Activated CD4-positive, alpha-beta T cell treated with anti-CD3 and anti-CD28 coated beads, Interleukin-2, amount 10 ng/mL, durations not matched to agents 7 days and 5 days (primary cell): ENCODE data around the gene AHSP. TPM values are rescaled to one million over a fixed set of nuclear protein-coding genes. Genes with fewer than 3 reads are reported as not detected.
"Not testable (repeated sequence)": the region's sequence is repeated elsewhere in the genome, so short reads cannot be mapped to it uniquely, and the experiment has no call there.

ENCODE experiments used
- CTCF ChIA-PET: fragments of 350-600 bp; sonication (Branson Sonifier 250); formaldehyde crosslinking; loops from one replicate; lab custom pipeline; 2021; ENCODE audit warnings: antibody characterized with exemption; lab: Charles Lee
- POLR2A ChIA-PET: fragments of 350-600 bp; sonication (Branson Sonifier 250); formaldehyde crosslinking; loops from one replicate; lab custom pipeline; 2021; ENCODE audit warnings: antibody characterized with exemption; lab: Charles Lee
- DNase-seq: peaks from one replicate; pipeline ENCODE4 v3.0.0-alpha.2; 2020
- H3K27ac Mint-ChIP-seq: one replicate; pipeline ENCODE4 v1.8.0; 2021; ENCODE audit warnings: mild to moderate bottlenecking, moderate library complexity, mixed read lengths
- H3K27me3 Mint-ChIP-seq: one replicate; pipeline ENCODE4 v1.8.0; 2021; ENCODE audit warnings: mixed read lengths
- H3K36me3 Mint-ChIP-seq: one replicate; pipeline ENCODE4 v1.8.0; 2021; ENCODE audit warnings: low read depth, mixed read lengths
- H3K4me1 Mint-ChIP-seq: one replicate; pipeline ENCODE4 v1.8.0; 2021; ENCODE audit warnings: mixed read lengths
- H3K4me3 Mint-ChIP-seq: one replicate; pipeline ENCODE4 v1.8.0; 2021; ENCODE audit warnings: mild to moderate bottlenecking, moderate library complexity, mixed read lengths
- H3K9me3 Mint-ChIP-seq: one replicate; pipeline ENCODE4 v1.8.0; 2021; ENCODE audit warnings: mixed read lengths
- total RNA-seq, 2 experiments: library from RNA; stranded (reverse); gene quantifications; one replicate each; pipeline ENCODE4 v1.2.3, GENCODE V29; 2021

The AHSP gene
- not detected for total RNA-seq

GRCh38 chr16:31527734-31528274, at the start of gene AHSP:
AHSP (plus strand) TSS chr16:31527900; CDS start chr16:31528140, 240 bp downstream.
- DNase-seq: no peak
- Mint-ChIP-seq H3K36me3 (no peaks in the 10 kb centered on the region), H3K9me3 (no peaks in the 10 kb centered on the region), H3K4me3 (no peak within 1 kb of the TSS), H3K27ac (no peak within 1 kb of the TSS), H3K27me3 (peaks cover 24% of the 10 kb centered on the region), H3K4me1 (no peaks in the 10 kb centered on the region)
- ChIA-PET CTCF (no interaction called here), POLR2A (no interaction called here)

- ChIA-PET CTCF (interaction anchor here (0.7 to 4.4 kb wide), 3 partner anchors 9 to 673 kb away, joined by 3 to 33 read pairs (median 4); partner anchors contain the start of gene ARMC5), POLR2A (interaction anchor here (0.6 kb wide), 1 partner anchor 7 kb away, joined by 3 read pairs; no protein-coding TSS in a partner anchor)
- no peak overlapping the region for H3K27ac Mint-ChIP-seq
These were observed 48.7 kb upstream of the AHSP start for GRCh38 chr16:31478956-31479355.

GRCh38 chr16:31479751-31480150, 47.9 kb upstream of the AHSP start:
- no peak overlapping the region for H3K27ac Mint-ChIP-seq
- no peaks in the 10 kb centered on the region for H3K36me3 Mint-ChIP-seq
- POLR2A ChIA-PET: no interaction called here

More at GRCh38 chr16:31478956-31479355, 48.7 kb upstream of the AHSP start:
- no peaks in the 10 kb centered on the region for H3K36me3 Mint-ChIP-seq
- DNase-seq: no peak
- no peak overlapping the region for H3K4me3 Mint-ChIP-seq
- H3K27me3 Mint-ChIP-seq: peaks cover 35% of the 10 kb centered on the region
- H3K9me3 Mint-ChIP-seq: no peaks in the 10 kb centered on the region
- peaks cover 19% of the 10 kb centered on the region for H3K4me1 Mint-ChIP-seq

GRCh38 chr16:31480851-31481536, 46.7 kb upstream of the AHSP start:
- ChIA-PET CTCF (interaction anchor here (0.6 kb wide), 1 partner anchor 36 kb away, joined by 3 read pairs; no protein-coding TSS in a partner anchor), POLR2A (no interaction called here)
- H3K4me3 Mint-ChIP-seq: no peak overlapping the region
- H3K27ac Mint-ChIP-seq: no peak overlapping the region
- DNase-seq: no peak
- no peaks in the 10 kb centered on the region for H3K9me3 Mint-ChIP-seq
- H3K36me3 Mint-ChIP-seq: no peaks in the 10 kb centered on the region
- peaks cover 28% of the 10 kb centered on the region for H3K27me3 Mint-ChIP-seq
- peaks cover 18% of the 10 kb centered on the region for H3K4me1 Mint-ChIP-seq

More at GRCh38 chr16:31479751-31480150, 47.9 kb upstream of the AHSP start:
- CTCF ChIA-PET: interaction anchor here (0.6 to 4.4 kb wide), 3 partner anchors 9 to 20 kb away, joined by 3 to 33 read pairs (median 4); partner anchors contain the start of gene ARMC5
- Mint-ChIP-seq H3K9me3 (no peaks in the 10 kb centered on the region), H3K27me3 (peaks cover 29% of the 10 kb centered on the region), H3K4me1 (peaks cover 19% of the 10 kb centered on the region), H3K4me3 (no peak overlapping the region)
- no peak for DNase-seq

- POLR2A ChIA-PET: no interaction called here
- H3K27me3 Mint-ChIP-seq: peaks cover 20% of the 10 kb centered on the region
- no peak for DNase-seq
- CTCF ChIA-PET: interaction anchor here (0.9 kb wide), 1 partner anchor 22 kb away, joined by 3 read pairs; no protein-coding TSS in a partner anchor
- no peaks in the 10 kb centered on the region for H3K9me3 Mint-ChIP-seq
- H3K27ac Mint-ChIP-seq: no peak within 1 kb of the TSS
- peaks cover 7% of the 10 kb centered on the region for H3K4me1 Mint-ChIP-seq
- no peaks in the 10 kb centered on the region for H3K36me3 Mint-ChIP-seq
- H3K4me3 Mint-ChIP-seq: no peak within 1 kb of the TSS
These were observed 44.6 kb upstream of the AHSP start, which contains the start of gene SLC5A2 for GRCh38 chr16:31483081-31483480. SLC5A2 (plus strand) TSS chr16:31483123; CDS start chr16:31483137, 14 bp downstream.

- POLR2A ChIA-PET: not testable (repeated sequence)
These were observed 43.7 kb upstream of the AHSP start for GRCh38 chr16:31484048-31484447.

GRCh38 chr16:31484491-31485171, 43.1 kb upstream of the AHSP start:
- no peak for DNase-seq
- Mint-ChIP-seq H3K36me3 (no peaks in the 10 kb centered on the region), H3K4me3 (no peak overlapping the region), H3K27me3 (peaks cover 18% of the 10 kb centered on the region), H3K9me3 (no peaks in the 10 kb centered on the region), H3K4me1 (peaks cover 6% of the 10 kb centered on the region), H3K27ac (no peak overlapping the region)
- CTCF ChIA-PET: no interaction called here
- POLR2A ChIA-PET: no interaction called here

More at GRCh38 chr16:31484048-31484447, 43.7 kb upstream of the AHSP start:
- H3K36me3 Mint-ChIP-seq, H3K4me3 Mint-ChIP-seq, H3K4me1 Mint-ChIP-seq, DNase-seq, H3K9me3 Mint-ChIP-seq, H3K27ac Mint-ChIP-seq: not testable (repeated sequence)
- CTCF ChIA-PET: interaction anchor here (0.9 kb wide), 1 partner anchor 9 kb away, joined by 3 read pairs; no protein-coding TSS in a partner anchor
- H3K27me3 Mint-ChIP-seq: peaks cover 19% of the 10 kb centered on the region

- Mint-ChIP-seq H3K4me3 (no peak overlapping the region), H3K27me3 (peaks cover 14% of the 10 kb centered on the region), H3K36me3 (peaks cover under 1% of the 10 kb centered on the region), H3K4me1 (peaks cover 6% of the 10 kb centered on the region), H3K27ac (no peak overlapping the region), H3K9me3 (no peaks in the 10 kb centered on the region)
- ChIA-PET POLR2A (no interaction called here), CTCF (interaction anchor here (2.1 kb wide), 1 partner anchor 8 kb away, joined by 6 read pairs; no protein-coding TSS in a partner anchor)
- no peak for DNase-seq
These were observed 42.1 kb upstream of the AHSP start for GRCh38 chr16:31485571-31485970.

- DNase-seq: no peak
- Mint-ChIP-seq H3K27ac (no peak overlapping the region), H3K27me3 (peaks cover 10% of the 10 kb centered on the region), H3K4me1 (peaks cover 6% of the 10 kb centered on the region), H3K9me3 (no peaks in the 10 kb centered on the region), H3K36me3 (peaks cover 2% of the 10 kb centered on the region), H3K4me3 (no peak overlapping the region)
- ChIA-PET CTCF (interaction anchor here (2.1 kb wide), 1 partner anchor 9 kb away, joined by 6 read pairs; no protein-coding TSS in a partner anchor), POLR2A (interaction anchor here (0.6 kb wide), 1 partner anchor 7 kb away, joined by 3 read pairs; no protein-coding TSS in a partner anchor)
These were observed 41.7 kb upstream of the AHSP start for GRCh38 chr16:31486045-31486444.

GRCh38 chr16:31487071-31487719, 40.5 kb upstream of the AHSP start:
- Mint-ChIP-seq H3K36me3 (peaks cover 2% of the 10 kb centered on the region), H3K4me1 (peaks cover 6% of the 10 kb centered on the region), H3K4me3 (peak overlapping the region; percentile 84), H3K27ac (peak overlapping the region; percentile 80), H3K9me3 (no peaks in the 10 kb centered on the region), H3K27me3 (peaks cover 6% of the 10 kb centered on the region)
- DNase-seq: no peak
- POLR2A ChIA-PET: no interaction called here
- CTCF ChIA-PET: interaction anchor here (1.0 to 2.1 kb wide), 4 partner anchors 8 to 27 kb away, joined by 3 to 6 read pairs (median 4); partner anchors contain the start of gene RUSF1

- H3K4me1 Mint-ChIP-seq: peaks cover 6% of the 10 kb centered on the region
- peak overlapping the region; percentile 84 for H3K4me3 Mint-ChIP-seq
- no peaks in the 10 kb centered on the region for H3K9me3 Mint-ChIP-seq
- H3K27ac Mint-ChIP-seq: peak overlapping the region; percentile 80
- peak; percentile 69 for DNase-seq
- CTCF ChIA-PET: interaction anchor here (1.0 to 2.1 kb wide), 7 partner anchors 9 to 373 kb away, joined by 3 to 6 read pairs (median 4); partner anchors contain the start of gene RUSF1
- POLR2A ChIA-PET: no interaction called here
- peaks cover 2% of the 10 kb centered on the region for H3K36me3 Mint-ChIP-seq
- peaks cover 6% of the 10 kb centered on the region for H3K27me3 Mint-ChIP-seq
These were observed 39.8 kb upstream of the AHSP start for GRCh38 chr16:31487720-31488467.
